Pons (tissue), 1 donor: ENCODE measurements around the gene TMSB4X.
"Not testable (repeated sequence)": the region's sequence is repeated elsewhere in the genome, so short reads cannot be mapped to it uniquely, and the experiment has no call there.

Experiments used
- DNase-seq: peaks from one replicate; pipeline ENCODE4 v3.0.0-alpha.2; 2016; ENCODE audit warnings: low spot score

The TMSB4X gene

GRCh38 chrX:12974796-12975669 is at the start of gene TMSB4X:
TMSB4X (plus strand) TSS chrX:12975110.
- peak; percentile 68 for DNase-seq

GRCh38 chrX:12929701-12930100 is 45.2 kb upstream of the TMSB4X start:
- DNase-seq: no peak

DNA sequence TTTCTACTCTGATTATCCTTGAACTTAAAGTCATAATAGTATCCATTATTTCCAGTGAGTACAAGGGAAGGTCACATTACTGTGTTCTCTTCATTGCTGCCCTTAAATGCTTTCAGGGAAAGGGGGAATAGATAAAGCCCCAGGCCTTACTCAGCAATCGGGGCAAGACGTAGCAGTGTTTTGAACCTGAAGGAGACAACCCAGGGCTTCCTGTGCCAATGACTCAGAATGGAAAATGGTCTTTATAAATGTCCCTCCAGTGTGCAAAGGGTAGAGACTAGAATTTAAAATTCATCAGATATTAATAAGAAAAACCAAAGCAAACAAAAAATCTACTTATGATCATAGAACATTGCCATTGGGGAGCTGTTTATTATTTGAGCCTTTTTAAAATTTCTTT is 44.8 kb upstream of the TMSB4X start:
- no peak for DNase-seq

GRCh38 chrX:12932244-12932643 is 42.7 kb upstream of the TMSB4X start:
- DNase-seq: no peak

GRCh38 chrX:12934850-12935249 is 40.1 kb upstream of the TMSB4X start:
- no peak for DNase-seq

DNA sequence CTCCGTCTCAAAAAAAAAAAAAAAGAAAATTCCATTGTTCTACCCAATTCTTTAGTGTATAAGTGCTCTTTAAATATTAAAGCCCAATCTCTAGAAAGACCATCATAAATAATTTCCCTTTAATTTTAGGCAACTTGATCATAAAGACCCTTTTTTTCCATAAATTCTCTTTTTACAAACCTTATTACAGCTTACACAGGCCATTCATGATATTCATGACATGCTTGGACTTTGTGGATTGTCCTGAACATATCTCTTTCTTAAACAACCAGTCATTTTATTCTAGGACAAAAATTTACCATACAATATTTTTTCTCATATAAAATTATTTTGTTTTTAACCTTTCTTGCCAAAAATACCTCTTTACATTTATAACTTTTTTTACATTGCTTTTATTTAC is 38.0 kb upstream of the TMSB4X start:
- DNase-seq: no peak

DNA sequence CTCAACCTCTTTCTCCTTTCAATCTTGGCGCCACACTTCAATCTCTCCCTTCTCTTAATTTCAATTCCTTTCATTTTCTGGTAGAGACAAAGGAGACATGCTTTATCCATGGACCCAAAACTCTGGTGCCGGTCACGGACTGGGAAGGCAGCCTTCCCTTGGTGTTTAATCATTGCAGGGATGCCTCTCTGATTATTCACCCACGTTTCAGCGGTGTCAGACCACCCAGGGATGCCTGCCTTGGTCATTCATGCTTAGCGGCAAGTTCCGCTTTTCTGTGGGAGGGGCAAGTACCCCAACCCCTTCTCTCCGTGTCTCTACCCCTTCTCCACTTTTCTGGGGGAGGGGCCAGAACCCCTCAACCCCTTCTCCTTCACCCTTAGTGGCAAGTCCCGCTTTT is 34.4 kb upstream of the TMSB4X start:
- not testable (repeated sequence) for DNase-seq

DNA sequence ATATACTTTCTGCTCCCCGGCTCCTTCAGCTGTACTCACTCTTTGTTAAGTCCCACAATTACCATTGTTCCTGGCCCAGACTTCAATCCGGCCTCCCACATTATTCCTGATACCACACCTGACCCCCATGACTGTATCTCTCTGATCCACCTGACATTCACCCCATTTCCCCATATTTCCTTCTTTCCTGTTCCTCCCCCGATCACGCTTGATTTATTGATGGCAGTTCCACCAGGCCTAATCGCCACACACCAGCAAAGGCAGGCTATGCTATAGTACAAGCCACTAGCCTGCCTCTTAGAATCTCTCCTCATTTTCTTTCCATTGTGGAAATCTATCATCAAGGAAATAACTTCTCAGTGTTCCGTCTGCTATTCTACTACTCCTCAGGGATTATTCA is 31.3 kb upstream of the TMSB4X start:
- DNase-seq: not testable (repeated sequence)

DNA sequence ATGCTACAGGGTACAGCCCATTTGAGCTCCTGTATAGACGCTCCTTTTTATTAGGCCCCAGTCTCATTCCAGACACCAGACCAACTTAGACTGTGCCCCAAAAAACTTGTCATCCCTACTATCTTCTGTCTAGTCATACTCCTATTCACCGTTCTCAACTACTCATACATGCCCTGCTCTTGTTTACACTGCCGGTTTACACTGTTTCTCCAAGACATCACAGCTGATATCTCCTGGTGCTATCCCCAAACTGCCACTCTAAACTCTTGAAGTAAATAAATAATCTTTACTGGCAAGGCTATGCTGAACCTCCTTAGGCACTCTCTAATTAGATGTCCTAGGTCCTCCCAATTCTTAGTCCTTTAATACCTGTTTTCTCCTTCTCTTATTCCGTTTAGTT is 30.5 kb upstream of the TMSB4X start:
- not testable (repeated sequence) for DNase-seq

DNA sequence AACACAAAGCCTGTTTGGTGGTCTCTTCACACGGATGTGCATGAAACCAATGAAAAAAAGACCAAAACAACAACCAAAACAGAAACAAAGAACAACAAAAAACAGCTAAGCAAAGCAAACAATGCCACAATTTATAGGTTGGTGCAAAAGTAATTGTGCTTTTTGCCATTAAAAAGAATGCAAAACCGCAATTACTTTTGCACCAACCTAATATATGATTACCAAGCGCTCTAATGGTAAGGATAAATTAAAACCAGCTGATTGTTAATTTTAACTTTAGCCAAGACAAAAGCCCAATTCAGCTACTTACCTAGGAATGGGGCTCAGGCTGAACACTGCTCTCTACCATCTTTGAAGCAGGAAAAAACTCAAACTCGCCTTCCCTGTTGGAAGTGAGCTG is 29.4 kb upstream of the TMSB4X start:
- no peak for DNase-seq

DNA sequence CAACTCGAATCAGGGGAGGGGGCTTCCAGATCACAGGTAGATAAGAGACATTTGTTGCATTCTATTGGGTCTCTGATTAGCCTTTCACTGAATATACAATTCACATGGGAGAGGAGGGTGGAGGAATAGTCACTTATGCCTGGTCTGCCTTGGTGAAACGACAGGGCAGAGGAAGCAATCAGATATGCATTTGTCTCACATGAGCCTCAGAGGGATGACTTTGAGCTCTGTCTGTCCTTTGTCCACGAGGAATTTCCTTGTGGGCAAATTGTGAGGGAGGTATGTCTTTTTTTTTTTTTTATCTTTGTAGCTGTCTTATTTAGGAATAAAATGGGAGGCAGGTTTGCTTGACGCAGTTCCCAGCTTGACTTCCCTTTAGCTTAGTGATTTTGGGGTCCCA is 28.5 kb upstream of the TMSB4X start:
- DNase-seq: no peak

GRCh38 chrX:12946838-12947544 is 27.9 kb upstream of the TMSB4X start:
- DNase-seq: peak; percentile 58

DNA sequence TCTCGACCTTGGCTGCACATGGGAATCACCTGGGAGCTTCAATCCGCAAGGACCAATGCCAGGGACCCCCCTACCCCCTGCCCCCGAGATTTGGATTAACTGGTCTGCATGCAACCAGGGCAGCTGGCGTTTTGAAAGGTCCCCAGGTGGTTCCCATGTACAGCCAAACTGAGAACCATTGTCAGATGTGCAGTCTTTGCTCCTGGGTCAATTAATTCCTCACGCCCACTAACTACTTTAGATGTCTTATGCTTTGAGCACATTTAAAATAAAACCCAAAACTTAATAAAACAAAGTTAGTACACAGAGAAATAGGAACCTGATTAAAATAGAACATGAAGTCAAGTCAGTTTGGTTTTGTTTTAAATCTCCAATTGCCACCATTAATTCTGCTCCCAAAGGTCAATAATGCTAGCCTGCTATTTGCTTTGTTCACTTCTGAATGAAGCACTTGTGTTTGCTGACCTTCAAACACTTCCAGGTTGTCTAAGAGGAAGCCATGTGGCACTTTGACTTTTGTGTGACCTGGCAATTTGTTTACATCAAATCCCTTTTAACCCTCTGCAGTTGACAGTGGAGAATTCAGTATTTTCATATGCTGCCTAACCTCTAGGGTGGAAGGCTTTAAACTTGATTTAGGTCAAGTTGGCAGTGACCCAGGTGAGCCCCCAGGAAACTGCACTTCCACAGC is 27.2 kb upstream of the TMSB4X start:
- no peak for DNase-seq

- no peak for DNase-seq
Observed at GRCh38 chrX:12948495-12948894, 26.4 kb upstream of the TMSB4X start.

DNA sequence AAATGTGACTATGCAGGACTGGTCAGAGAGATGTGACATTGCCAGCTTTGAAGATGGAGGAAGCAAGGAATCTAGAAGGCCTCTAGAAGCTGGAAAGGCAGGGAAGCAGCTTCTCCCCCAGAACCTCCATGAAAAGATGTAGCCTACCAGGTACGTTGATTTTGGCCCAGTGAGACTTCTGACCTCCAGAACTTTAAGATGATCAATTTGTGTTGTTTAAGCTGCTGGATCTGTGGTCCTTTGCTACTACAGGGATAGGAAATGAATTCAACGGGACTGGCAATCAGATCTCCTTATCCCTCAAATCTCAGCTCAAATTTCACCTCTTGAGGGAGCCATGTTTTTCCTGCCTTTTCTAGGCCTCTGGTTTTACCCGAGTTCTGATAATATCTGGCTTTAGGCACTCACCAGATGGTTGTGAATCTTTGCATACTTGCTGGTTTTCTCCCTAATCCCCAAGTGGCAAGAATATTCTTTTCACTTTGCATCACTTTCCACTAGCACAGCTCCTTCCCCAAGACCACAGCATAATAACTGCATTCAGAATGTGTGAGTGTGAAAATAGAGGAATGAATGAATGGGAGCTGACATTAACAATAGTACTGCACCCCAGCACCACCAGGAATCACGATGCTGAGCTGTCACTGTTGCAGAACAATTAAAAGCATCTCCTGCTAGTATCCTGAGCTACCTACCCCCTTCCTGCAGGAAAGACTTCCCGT is 25.5 kb upstream of the TMSB4X start:
- no peak for DNase-seq

DNA sequence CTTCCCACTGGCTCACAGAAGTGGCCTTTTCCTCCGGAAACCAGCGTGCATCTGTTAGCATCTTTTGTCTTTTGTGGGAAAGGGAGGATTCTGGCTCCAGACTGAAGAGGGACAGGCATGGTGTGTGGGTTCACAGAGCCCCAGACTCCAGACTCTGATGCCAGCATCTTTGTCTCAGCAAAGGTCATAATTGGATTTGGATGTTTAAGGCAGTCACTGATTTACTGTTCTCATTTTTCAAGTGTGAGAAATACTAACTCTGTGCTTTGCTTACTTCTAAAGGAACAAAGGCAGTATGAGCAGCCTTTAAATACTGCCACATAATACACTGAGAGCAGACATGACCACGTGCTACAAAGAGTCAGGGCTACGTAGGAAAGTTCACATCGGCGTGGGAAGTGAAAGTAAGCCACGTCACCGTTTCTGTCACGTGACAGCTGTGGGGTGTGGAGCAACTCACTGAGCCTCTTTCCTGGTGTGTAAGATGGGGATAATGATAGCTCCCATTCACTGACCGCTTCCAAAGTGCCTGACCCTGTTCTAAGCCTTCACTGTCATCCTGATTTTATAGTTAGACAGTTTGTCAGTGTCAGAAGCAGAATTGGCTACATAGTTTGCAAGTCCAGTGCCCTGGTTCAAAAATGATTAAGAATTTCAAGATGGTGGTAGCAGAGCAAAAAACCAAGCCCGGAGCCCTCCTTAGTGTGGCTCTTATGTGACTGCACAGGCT is 24.8 kb upstream of the TMSB4X start:
- DNase-seq: peak; percentile 89

DNA sequence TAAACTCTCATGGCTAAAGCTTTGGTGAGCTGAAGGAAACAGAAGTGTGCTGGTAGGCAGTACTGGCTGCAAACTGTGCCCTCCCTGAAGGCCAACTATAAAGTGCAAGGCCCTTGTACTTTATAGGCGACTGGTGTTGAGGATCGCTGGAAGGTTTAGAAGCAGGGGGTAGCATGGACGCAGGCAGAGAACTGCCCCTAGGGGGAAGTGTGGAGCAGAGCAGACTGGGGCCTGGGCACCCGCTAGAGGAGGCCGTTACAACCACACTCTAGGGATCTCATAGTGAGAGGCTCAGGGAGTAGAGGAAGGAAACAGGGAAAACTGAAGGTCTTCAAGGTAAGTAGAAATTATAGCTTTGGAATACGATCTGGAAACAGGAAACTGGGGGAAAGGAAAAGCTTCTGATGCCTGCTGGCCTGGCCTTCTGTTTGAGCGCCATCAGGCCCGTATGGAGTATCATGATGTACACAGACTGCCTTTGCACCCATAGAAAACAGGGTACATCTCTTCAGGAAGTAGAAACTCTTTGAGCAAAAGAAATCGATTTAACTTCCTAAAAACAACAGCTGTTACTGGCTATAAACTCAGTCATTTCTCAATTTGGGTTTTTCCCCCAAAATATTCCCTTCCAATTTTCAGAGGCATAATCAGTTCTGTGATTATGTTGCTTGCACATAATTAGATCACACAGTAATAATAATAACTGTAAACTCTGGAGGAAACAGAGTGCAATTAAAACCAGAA is 23.9 kb upstream of the TMSB4X start:
- DNase-seq: no peak

GRCh38 chrX:12951595-12951975 is 23.3 kb upstream of the TMSB4X start:
- no peak for DNase-seq

DNA sequence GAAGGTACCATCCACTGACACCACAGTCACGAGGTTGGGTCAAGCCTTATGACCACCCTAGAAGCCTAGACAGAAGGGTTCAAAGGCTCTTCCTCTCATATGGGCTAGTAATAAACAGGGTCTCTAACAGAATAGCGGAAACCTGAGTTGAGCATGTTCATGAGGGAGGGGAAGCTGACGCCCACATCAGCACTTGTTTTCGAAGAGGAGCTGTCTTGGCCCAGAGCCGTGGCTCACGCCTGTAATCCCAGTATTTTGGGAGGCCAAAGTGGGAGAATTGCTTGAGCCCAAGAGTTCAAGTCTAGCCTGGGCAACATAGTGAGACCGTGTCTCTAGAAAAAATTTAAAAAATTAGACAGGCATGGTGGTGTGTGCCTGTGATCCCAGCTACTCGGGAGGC is 21.5 kb upstream of the TMSB4X start:
- DNase-seq: no peak

- no peak for DNase-seq
Observed at GRCh38 chrX:12954376-12954775, 20.5 kb upstream of the TMSB4X start.

DNA sequence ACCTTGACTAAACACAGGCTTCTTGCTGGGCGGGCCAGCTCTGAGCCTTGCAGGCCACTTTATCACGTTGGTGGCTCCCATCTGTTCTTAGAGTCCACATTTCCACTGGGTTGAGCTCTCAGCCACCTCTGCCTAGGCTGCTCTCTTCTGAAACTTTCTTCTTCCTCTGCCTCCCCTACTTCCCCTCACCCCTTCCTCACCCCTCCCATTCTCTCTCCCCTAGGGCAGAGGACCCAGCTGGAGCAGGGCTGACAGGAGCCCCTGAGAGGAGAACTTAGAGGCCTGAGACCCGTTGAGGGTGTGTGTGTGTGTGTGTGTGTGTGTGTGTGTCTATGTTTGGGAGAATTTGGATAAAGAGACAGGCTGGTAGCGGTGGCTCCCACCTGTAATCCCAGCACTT is 19.9 kb upstream of the TMSB4X start:
- no peak for DNase-seq
